GM18870 (cell line): Measurements from ENCODE around the gene KLHL29.

Experiments used
- ATAC-seq: cut with Tn5 transposase; IDR thresholded peaks from one replicate; pipeline ENCODE4 v1.9.1; 2021; ENCODE audit warnings: moderate library complexity; ENCODE audit not compliant: unreplicated experiment

The KLHL29 gene

GRCh38 chr2:23420091-23420839 is 35.3 kb downstream of the KLHL29 start:
- no peak for ATAC-seq

GRCh38 chr2:23420840-23421476 is 36.0 kb downstream of the KLHL29 start:
- no peak for ATAC-seq

GRCh38 chr2:23422089-23423061 is 37.4 kb downstream of the KLHL29 start:
- ATAC-seq, result no peak

GRCh38 chr2:23423062-23423872 is 38.3 kb downstream of the KLHL29 start:
- ATAC-seq, result no peak

- no peak for ATAC-seq
These were observed 39.1 kb downstream of the KLHL29 start for GRCh38 chr2:23423873-23424680.

GRCh38 chr2:23425338-23425871 is 40.4 kb downstream of the KLHL29 start:
- no peak for ATAC-seq

- no peak for ATAC-seq
These were observed 40.9 kb downstream of the KLHL29 start for GRCh38 chr2:23425885-23426262.

- ATAC-seq, result no peak
These were observed 41.4 kb downstream of the KLHL29 start for GRCh38 chr2:23426263-23426905.

- ATAC-seq, result no peak
These were observed 42.4 kb downstream of the KLHL29 start for GRCh38 chr2:23427350-23427749.

GRCh38 chr2:23427976-23428375 is 43.0 kb downstream of the KLHL29 start:
- ATAC-seq, result no peak

GRCh38 chr2:23429036-23429435 is 44.1 kb downstream of the KLHL29 start:
- no peak for ATAC-seq

- ATAC-seq, result no peak
These were observed 45.3 kb downstream of the KLHL29 start for GRCh38 chr2:23430263-23430662.

- no peak for ATAC-seq
These were observed 47.6 kb downstream of the KLHL29 start for GRCh38 chr2:23432531-23432930.

GRCh38 chr2:23433282-23433681 is 48.3 kb downstream of the KLHL29 start:
- no peak for ATAC-seq

- ATAC-seq, result no peak
These were observed 49.7 kb downstream of the KLHL29 start for GRCh38 chr2:23434721-23435121.

GRCh38 chr2:23435250-23436035 is 50.5 kb downstream of the KLHL29 start:
- no peak for ATAC-seq

GRCh38 chr2:23436346-23437098 is 51.5 kb downstream of the KLHL29 start:
- ATAC-seq, result no peak

GRCh38 chr2:23441414-23441813 is 56.4 kb downstream of the KLHL29 start:
- no peak for ATAC-seq
